Subcutaneous adipose tissue (tissue), 4 donors: ENCODE results near the gene CDH23. TPM values are rescaled to one million over a fixed set of nuclear protein-coding genes. Genes with fewer than 3 reads are reported as not detected.

Source experiments
- total RNA-seq, 4 donors: library from RNA; depleted of rRNA; stranded (reverse); fragments of >200 nt; gene quantifications; one replicate each; pipeline ENCODE4 v1.1.0, GENCODE V29; 2016
- TF ChIP-seq, protein P1 (sequence below): fragments of 450-650 bp; IDR thresholded peaks from one replicate; pipeline ENCODE4 v1.5.1; 2016; ENCODE audit warnings: low read depth, mild to moderate bottlenecking, control low read depth, antibody characterized with exemption, moderate library complexity

Gene CDH23
- total RNA-seq, 4 donors from 2014 or later, result 14.3 to 74.8 (median 24.1) TPM

DNA sequence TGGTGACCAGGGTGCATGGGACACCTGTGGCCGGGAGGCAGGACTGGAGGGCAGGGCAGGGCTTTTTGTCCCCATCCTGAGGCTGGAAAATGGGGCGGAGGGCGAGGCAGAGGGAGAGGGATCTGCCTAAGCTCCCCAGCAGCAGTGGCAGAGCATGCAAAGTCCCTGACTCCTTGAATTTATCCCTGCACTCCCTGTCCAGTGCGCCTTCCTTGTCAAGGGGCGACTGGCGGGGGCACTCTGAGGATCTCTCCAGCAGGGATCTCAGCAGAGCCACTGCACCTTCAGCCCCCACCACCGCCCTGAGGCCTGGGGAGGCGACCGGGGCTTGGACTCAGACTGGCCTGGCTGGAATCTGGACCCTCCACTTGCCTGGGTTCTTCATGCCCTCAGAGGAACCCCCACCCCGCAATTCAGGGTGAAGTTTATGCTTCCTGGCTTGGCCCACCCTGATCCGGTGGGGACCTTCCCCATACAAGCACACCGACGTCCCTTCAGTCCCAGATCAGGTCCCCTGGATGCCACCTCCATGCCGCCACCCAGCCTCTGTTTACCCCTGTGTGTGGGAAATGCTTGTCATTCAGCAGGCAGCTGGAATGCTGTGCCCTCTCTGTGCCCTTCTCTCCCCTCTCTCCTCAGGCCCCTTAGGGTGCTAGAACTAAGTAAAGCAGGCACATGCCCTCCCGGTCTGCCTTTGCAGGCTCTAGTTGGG, 46.3 kb downstream of the CDH23 start:
- TF ChIP-seq, protein P1, sequence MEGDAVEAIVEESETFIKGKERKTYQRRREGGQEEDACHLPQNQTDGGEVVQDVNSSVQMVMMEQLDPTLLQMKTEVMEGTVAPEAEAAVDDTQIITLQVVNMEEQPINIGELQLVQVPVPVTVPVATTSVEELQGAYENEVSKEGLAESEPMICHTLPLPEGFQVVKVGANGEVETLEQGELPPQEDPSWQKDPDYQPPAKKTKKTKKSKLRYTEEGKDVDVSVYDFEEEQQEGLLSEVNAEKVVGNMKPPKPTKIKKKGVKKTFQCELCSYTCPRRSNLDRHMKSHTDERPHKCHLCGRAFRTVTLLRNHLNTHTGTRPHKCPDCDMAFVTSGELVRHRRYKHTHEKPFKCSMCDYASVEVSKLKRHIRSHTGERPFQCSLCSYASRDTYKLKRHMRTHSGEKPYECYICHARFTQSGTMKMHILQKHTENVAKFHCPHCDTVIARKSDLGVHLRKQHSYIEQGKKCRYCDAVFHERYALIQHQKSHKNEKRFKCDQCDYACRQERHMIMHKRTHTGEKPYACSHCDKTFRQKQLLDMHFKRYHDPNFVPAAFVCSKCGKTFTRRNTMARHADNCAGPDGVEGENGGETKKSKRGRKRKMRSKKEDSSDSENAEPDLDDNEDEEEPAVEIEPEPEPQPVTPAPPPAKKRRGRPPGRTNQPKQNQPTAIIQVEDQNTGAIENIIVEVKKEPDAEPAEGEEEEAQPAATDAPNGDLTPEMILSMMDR, result no peak

DNA sequence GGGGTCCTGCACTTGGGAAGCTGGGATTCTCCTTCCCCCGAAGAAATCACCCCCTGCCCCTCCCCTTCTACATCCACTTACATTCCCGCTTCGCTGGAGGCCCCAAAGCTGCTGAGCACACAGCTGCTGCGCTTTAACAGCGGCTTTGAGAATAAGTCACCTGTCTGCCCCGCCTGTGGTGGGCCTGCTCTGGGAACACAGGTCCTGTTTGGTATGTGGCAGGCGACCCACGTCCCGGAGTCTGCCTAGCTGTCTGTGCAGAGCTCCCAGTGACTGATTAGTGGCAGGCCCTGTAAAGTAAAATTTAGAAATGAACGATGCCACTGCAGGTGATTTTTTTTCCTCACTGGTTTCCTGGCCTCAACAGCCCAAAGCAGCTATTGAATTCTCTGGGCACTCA, 47.0 kb downstream of the CDH23 start:
- TF ChIP-seq, protein P1, result no peak

DNA sequence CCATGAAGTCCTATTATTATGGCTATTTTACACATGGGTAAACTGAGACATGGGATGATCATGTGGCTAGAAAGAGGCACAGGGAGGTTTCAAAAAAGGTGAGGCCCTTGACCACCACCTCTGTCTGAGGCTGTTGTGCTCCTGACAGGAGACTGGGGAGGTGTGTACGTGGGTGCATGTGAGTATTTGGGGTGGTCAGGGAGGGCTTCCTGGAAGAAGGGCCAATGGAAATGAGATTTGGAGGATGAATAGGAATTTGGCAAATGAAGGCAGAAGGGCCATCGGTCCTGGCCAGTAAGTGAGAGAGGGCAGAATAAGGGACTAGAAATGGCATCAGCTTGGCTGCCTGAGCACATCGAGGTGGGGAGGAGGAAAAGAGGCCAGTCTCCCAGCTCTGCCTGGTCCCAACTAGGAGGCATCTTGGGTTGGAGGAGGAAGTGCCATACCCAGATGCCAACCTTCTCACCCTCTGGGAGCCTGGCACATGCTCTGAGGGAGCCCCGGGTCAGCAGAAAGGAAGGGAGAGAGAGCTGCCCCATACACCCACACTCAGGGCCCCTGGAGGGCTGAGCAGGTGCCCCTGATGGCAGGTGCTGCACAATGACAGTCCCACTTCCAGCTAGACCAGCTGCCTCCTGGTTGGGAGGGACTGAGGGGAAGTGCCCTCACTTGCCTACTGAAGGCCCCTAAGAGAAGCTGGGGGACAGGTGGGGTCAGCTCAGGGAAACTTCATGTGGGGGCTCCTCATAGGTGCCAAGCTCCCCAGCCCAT, 47.7 kb downstream of the CDH23 start:
- TF ChIP-seq, protein P1, result no peak

DNA sequence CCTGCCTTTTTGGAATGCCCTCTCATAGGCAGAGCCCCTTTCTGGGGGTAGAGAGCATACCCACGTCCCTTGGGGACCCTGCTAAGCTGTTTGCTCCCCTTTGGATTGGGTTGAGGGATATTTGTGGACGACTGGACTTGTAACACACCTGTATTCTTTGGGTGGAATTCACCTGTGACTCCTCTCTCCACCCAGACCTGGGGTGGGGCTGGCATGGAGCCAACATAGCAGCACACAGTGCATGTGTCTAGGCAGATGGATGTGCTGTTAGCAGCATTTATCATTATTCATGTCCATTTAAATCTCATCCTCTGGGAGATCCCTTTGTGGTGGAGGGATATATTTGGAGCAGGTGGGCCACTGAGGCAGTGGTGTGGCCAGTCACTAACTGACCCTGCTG, 51.0 kb downstream of the CDH23 start:
- TF ChIP-seq, protein P1, result no peak

DNA sequence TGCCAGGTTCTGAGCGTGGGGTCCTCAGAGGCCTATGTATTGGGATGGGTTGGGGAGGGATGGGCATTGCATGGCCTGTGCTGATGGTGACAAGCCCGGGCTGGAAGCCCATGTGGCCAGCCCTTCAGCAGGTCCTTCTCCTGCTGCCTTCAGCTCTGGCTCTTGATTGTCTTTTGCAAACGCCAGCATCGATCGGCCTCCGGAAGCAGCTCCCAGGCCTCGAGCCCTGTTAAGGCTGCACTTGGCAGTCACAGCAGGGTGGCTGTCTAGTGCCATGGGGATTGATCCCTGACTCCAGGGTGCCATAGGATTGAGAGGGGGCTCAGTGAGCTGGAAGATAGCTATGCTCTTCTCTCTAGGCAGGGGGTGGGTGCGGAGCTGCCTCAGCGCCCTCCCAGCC, 51.4 kb downstream of the CDH23 start:
- TF ChIP-seq, protein P1, result no peak

DNA sequence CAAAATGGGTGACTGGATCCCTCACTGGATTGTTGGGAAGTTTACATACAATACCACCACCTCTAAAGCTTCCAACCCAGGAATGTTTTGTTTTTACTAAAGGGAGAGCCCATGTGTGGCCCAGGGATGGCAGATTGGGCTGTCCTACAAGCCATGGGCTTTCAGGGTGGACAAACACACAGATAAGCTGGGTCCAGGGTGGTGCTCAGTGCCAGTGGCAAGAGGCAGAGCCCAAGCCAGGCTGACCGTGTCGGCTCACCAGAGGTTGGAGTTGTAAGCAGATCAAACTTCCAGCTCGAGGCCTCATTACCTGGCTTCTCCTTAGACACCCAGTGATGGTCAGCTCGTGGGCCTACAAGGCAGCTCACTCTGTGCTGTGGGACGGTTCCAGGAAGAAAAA, 52.3 kb downstream of the CDH23 start:
- TF ChIP-seq, protein P1, result no peak

DNA sequence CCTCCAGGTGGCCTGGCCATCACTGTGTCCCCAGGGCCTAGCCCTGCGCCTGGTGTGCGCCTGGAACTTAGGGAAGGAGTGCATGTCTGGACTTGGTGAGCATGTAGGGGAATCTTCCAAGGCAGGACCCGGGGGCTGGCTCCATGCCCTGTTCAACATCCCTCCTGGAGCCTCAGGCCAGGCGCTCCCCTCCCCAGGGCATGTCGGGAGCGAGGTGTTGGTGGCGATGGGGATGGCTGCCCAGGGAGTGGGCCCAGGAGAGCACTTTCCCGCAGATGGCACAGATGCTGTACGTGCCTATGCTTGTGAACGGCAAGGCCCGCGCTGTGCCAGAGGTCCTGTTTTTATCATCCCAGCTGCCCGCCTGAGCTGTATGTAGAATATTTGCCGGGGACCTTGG, 55.0 kb downstream of the CDH23 start:
- TF ChIP-seq, protein P1, result no peak
